Mesothelial cell of epicardium (in vitro differentiated cells): ENCODE measurements around the gene CRHR1. TPM values are rescaled to one million over a fixed set of nuclear protein-coding genes. Genes with fewer than 3 reads are reported as not detected.

Source experiments
- DNase-seq, 2 experiments: peaks; one replicate each; pipeline ENCODE4 v3.0.0; 2021; ENCODE audit warnings: low spot score in 2 of 2; ENCODE audit not compliant: unreplicated experiment in 2 of 2
- H3K27ac Mint-ChIP-seq: 2 replicates; pipeline ENCODE4 v1.8.0; 2021; ENCODE audit warnings: mixed read lengths
- H3K27me3 Mint-ChIP-seq: 2 replicates; pipeline ENCODE4 v1.8.0; 2021; ENCODE audit warnings: low read depth, mixed read lengths
- H3K36me3 Mint-ChIP-seq: 2 replicates; pipeline ENCODE4 v1.8.0; 2021; ENCODE audit warnings: mixed read lengths
- H3K4me1 Mint-ChIP-seq: 2 replicates; pipeline ENCODE4 v1.8.0; 2021; ENCODE audit warnings: mixed read lengths
- H3K4me3 Mint-ChIP-seq: 2 replicates; pipeline ENCODE4 v1.8.0; 2021; ENCODE audit warnings: mild to moderate bottlenecking, moderate library complexity, mixed read lengths
- H3K9me3 Mint-ChIP-seq: 2 replicates; pipeline ENCODE4 v1.8.0; 2021; ENCODE audit warnings: mixed read lengths
- total RNA-seq: library from RNA; stranded (reverse); gene quantifications from 3 replicates; pipeline ENCODE4 v1.2.1, GENCODE V29; 2021
- TF ChIP-seq, protein P1 (sequence below): fragments of 200-600 bp; sonication (generic); IDR thresholded peaks from one replicate; pipeline ENCODE4 v1.5.0; 2021; ENCODE audit warnings: antibody characterized with exemption; ENCODE audit not compliant: unreplicated experiment

The CRHR1 gene
- total RNA-seq, 1 donor from 2014 or later = 0.36 TPM

DNA sequence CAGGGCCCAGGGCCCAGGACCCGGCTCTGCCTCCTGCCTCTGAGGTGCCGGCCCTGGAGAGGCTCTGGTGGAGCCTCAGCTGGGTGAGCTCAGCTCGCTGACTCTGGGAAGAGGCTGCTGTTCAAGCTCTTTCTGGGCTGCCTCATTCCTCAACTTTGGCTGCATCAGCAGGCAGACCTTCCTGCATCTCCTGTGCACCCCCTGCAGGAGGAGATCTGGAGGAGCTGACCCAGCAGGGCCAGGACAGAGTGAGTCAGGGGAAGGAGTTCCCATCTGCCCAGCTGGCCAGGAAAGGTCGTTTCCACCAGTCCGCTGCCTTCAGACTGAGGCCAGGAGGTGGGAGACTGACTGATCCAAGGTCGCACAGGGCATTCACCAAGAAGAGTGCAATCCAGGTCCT is 10.7 kb downstream of the CRHR1 start:
- no peaks in the 10 kb centered on the region for H3K36me3 Mint-ChIP-seq

DNA sequence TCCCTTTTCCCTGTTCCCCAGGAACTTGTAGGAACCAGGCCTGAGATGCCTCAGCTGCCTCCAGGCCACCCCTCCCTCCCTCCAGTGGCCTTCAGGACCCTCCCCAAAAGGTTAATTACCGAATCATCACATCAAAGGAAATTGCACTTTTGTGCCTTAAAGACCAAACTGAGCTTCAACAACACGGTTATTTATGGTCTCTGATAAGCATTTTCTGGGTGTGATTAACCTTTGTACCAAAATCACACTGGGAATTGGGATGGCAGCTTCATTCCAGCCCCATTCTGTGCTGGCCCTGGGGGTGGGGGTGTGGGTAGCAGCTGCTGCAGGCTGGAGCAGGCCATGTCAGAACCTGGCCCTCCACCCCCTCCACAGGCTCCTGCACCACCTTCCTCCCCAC is 16.7 kb downstream of the CRHR1 start:
- Mint-ChIP-seq H3K4me1 (no peaks in the 10 kb centered on the region), H3K4me3 (no peak overlapping the region), H3K9me3 (no peaks in the 10 kb centered on the region), H3K27me3 (peaks cover 71% of the 10 kb centered on the region), H3K27ac (no peak overlapping the region), H3K36me3 (no peaks in the 10 kb centered on the region)
- TF ChIP-seq, protein P1, sequence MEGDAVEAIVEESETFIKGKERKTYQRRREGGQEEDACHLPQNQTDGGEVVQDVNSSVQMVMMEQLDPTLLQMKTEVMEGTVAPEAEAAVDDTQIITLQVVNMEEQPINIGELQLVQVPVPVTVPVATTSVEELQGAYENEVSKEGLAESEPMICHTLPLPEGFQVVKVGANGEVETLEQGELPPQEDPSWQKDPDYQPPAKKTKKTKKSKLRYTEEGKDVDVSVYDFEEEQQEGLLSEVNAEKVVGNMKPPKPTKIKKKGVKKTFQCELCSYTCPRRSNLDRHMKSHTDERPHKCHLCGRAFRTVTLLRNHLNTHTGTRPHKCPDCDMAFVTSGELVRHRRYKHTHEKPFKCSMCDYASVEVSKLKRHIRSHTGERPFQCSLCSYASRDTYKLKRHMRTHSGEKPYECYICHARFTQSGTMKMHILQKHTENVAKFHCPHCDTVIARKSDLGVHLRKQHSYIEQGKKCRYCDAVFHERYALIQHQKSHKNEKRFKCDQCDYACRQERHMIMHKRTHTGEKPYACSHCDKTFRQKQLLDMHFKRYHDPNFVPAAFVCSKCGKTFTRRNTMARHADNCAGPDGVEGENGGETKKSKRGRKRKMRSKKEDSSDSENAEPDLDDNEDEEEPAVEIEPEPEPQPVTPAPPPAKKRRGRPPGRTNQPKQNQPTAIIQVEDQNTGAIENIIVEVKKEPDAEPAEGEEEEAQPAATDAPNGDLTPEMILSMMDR = no peak
- no peak for DNase-seq

More for the DNA sequence above, 10.7 kb downstream of the CRHR1 start:
- Mint-ChIP-seq H3K27me3 (peaks cover 81% of the 10 kb centered on the region), H3K4me1 (peaks cover 5% of the 10 kb centered on the region), H3K27ac (no peak overlapping the region), H3K9me3 (no peaks in the 10 kb centered on the region), H3K4me3 (no peak overlapping the region)
- DNase-seq = no peak
- TF ChIP-seq, protein P1 = no peak

DNA sequence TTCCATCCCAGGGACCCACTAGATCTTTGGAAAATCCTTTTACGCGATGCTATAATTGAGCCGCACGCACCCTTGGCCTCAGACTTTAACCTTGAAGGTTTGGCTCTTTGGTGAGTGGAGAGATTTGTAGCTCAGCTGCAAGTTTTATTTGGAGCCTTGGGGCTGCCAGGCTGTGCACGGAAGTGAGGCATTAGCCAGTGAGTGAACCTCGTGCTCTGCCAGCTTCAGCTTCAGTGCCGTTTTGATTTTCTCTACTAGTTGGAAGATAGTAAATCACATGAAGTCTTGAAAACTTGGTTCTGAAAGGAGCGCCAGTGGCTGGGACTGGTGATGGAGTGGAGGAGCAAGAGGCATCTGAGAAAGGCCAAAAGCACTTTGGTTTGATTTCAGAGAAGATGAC is 17.3 kb downstream of the CRHR1 start:
- H3K4me3 Mint-ChIP-seq = no peak overlapping the region
- H3K36me3 Mint-ChIP-seq = no peaks in the 10 kb centered on the region
- peaks cover 71% of the 10 kb centered on the region for H3K27me3 Mint-ChIP-seq
- no peaks in the 10 kb centered on the region for H3K9me3 Mint-ChIP-seq
- H3K4me1 Mint-ChIP-seq = no peaks in the 10 kb centered on the region
- H3K27ac Mint-ChIP-seq = no peak overlapping the region
- TF ChIP-seq, protein P1 = no peak
- DNase-seq = no peak

DNA sequence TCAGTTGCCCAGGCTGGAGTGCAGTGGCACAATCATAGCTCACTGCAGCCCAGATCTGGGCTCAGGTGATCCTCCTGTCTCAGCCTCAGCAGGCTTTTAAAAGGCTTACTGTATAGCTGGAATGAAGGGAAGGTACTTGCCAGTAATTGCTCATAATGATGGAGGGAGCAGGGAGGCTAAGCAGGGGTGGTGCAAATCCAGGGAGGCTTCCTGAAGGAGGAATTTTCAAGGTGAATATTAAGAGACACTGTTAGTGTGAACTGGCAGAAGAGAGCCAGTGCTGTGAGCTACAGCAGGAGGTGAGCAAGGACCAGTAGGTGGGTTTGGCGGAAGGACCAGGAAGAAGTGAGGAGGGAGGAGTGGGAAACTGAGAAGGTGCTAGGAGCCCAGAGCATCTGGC is 24.7 kb downstream of the CRHR1 start:
- peaks cover 3% of the 10 kb centered on the region for H3K9me3 Mint-ChIP-seq
- H3K27ac Mint-ChIP-seq = no peak overlapping the region
- H3K36me3 Mint-ChIP-seq = no peaks in the 10 kb centered on the region
- no peaks in the 10 kb centered on the region for H3K4me1 Mint-ChIP-seq
- H3K27me3 Mint-ChIP-seq = peaks cover 62% of the 10 kb centered on the region
- no peak for DNase-seq
- TF ChIP-seq, protein P1 = no peak
- no peak overlapping the region for H3K4me3 Mint-ChIP-seq

DNA sequence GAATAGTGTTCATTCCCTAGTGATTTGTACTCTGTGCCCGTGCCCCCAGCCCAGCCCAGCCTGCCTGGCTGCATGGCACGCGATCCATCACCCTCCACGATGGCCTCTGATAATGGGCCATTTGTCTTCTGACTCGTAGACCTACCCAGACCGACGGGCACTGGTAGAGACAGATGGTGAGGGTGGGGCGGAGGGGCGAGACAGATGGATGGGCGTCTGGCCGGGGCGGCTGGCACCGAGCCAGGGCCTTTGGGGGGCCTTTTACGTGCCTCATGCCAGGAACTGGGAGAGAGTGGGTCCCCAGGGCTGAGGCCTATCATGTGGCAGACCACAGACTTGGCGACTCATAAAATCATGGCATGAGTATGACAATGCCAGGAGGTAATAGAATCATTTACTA is 25.4 kb downstream of the CRHR1 start:
- Mint-ChIP-seq H3K27me3 (peaks cover 62% of the 10 kb centered on the region), H3K4me1 (no peaks in the 10 kb centered on the region), H3K36me3 (no peaks in the 10 kb centered on the region), H3K4me3 (no peak overlapping the region), H3K27ac (no peak overlapping the region), H3K9me3 (peaks cover 3% of the 10 kb centered on the region)
- DNase-seq = no peak
- TF ChIP-seq, protein P1 = no peak

DNA sequence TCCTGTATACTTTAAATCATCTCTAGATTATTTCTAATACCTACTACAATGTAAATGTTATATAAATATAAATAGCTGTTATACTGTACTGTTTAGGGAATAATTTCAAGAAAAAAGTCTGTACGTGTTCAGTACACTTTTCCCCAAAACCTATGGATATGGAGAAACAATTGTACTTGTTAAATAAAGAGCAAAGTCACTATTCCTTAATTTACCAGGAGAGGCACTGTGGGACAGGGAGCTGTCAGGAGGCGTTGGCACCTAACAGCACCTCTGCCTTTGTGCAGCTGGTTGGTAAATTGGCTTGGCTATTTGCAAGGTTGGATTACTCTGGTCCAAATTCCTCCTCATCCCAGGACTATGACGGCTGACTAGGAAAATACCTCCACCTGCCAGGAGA is 28.0 kb downstream of the CRHR1 start:
- Mint-ChIP-seq H3K9me3 (peaks cover 3% of the 10 kb centered on the region), H3K4me3 (no peak overlapping the region), H3K4me1 (no peaks in the 10 kb centered on the region), H3K27ac (no peak overlapping the region), H3K36me3 (no peaks in the 10 kb centered on the region), H3K27me3 (peaks cover 45% of the 10 kb centered on the region)
- no peak for DNase-seq
- TF ChIP-seq, protein P1 = no peak
